Stimulated activated CD4-positive, alpha-beta T cell treated with anti-CD3 and anti-CD28 coated beads, Interleukin-15, amount 100 ng/mL, for 24 hours (primary cell): ENCODE measurements around the gene ZNF892.

Experiments
- DNase-seq: peaks from one replicate; pipeline ENCODE4 v3.0.0-alpha.2; 2020

Gene ZNF892

GRCh38 chr2:95207111-95207961 is at the start of gene ZNF892:
Gene ZNF892, plus strand, starts transcription at chr2:95207521. Its CDS starts 295 bp downstream, at chr2:95207816.
- DNase-seq = peak; percentile 91

- DNase-seq = no peak
Measured at GRCh38 chr2:95158441-95158840, 48.9 kb upstream of the ZNF892 start.

- DNase-seq = peak; percentile 50
Measured at GRCh38 chr2:95158891-95159619, 48.3 kb upstream of the ZNF892 start.

- DNase-seq = peak; percentile 83
Measured at GRCh38 chr2:95159690-95160449, 47.5 kb upstream of the ZNF892 start, which contains the start of gene ZNF514. Gene ZNF514, minus strand, starts transcription at chr2:95159848. Its CDS starts 6,595 bp downstream, at chr2:95153253.

GRCh38 chr2:95165030-95165370 is 42.3 kb upstream of the ZNF892 start:
- no peak for DNase-seq

GRCh38 chr2:95165371-95166064 is 41.8 kb upstream of the ZNF892 start, which contains the start of gene ZNF2:
Gene ZNF2, plus strand, starts transcription at chr2:95165809. Its CDS starts 10,418 bp downstream, at chr2:95176227.
- peak; percentile 98 for DNase-seq

GRCh38 chr2:95166065-95166763 is 41.1 kb upstream of the ZNF892 start:
- DNase-seq = no peak

GRCh38 chr2:95171902-95172301 is 35.4 kb upstream of the ZNF892 start:
- no peak for DNase-seq

GRCh38 chr2:95174031-95174542 is 33.2 kb upstream of the ZNF892 start:
- no peak for DNase-seq

GRCh38 chr2:95179451-95179850 is 27.9 kb upstream of the ZNF892 start:
- DNase-seq = no peak

- DNase-seq = no peak
Measured at GRCh38 chr2:95181774-95182173, 25.5 kb upstream of the ZNF892 start.

- no peak for DNase-seq
Measured at GRCh38 chr2:95185197-95185596, 22.1 kb upstream of the ZNF892 start.

GRCh38 chr2:95185973-95186372 is 21.3 kb upstream of the ZNF892 start:
- DNase-seq = no peak

GRCh38 chr2:95192956-95193355 is 14.4 kb upstream of the ZNF892 start:
- DNase-seq = peak; percentile 65

- DNase-seq = no peak
Measured at GRCh38 chr2:95203911-95204310, 3.4 kb upstream of the ZNF892 start.

- no peak for DNase-seq
Measured at GRCh38 chr2:95204396-95204795, 2.9 kb upstream of the ZNF892 start.

- no peak for DNase-seq
Measured at GRCh38 chr2:95206096-95206495, 1.2 kb upstream of the ZNF892 start.

- no peak for DNase-seq
Measured at GRCh38 chr2:95208106-95208505, 785 bp downstream of the ZNF892 start.

- no peak for DNase-seq
Measured at GRCh38 chr2:95215018-95215612, 7.8 kb downstream of the ZNF892 start.

- no peak for DNase-seq
Measured at GRCh38 chr2:95220449-95220848, 13.1 kb downstream of the ZNF892 start.

- DNase-seq = no peak
Measured at GRCh38 chr2:95225658-95226057, 18.3 kb downstream of the ZNF892 start.
